B cell (primary cell): ENCODE measurements around the gene LCE3C.

Experiments used
- CTCF ChIP-seq: fragments of 200-600 bp; IDR thresholded peaks from one replicate; pipeline ENCODE4 v1.8.0; 2022; ENCODE audit warnings: antibody characterized with exemption, mild to moderate bottlenecking
- EZH2 ChIP-seq: IDR thresholded peaks from 2 replicates; pipeline ENCODE4 v1.6.1; 2012; ENCODE audit warnings: borderline replicate concordance, low read depth, mild to moderate bottlenecking, moderate library complexity, low read length; ENCODE audit not compliant: insufficient read depth, poor library complexity, severe bottlenecking

GRCh38 chr1:152623203-152623844, 23.3 kb downstream of the LCE3C start:
- TF ChIP-seq CTCF, result no peak
- no peak for TF ChIP-seq EZH2
